Measurements from ENCODE around the gene RGS1. TPM values are rescaled to one million over a fixed set of nuclear protein-coding genes. Genes with fewer than 3 reads are reported as not detected.

RGS1 gene
- total RNA-seq, 1 experiment from 2014 or later = not detected

DNA sequence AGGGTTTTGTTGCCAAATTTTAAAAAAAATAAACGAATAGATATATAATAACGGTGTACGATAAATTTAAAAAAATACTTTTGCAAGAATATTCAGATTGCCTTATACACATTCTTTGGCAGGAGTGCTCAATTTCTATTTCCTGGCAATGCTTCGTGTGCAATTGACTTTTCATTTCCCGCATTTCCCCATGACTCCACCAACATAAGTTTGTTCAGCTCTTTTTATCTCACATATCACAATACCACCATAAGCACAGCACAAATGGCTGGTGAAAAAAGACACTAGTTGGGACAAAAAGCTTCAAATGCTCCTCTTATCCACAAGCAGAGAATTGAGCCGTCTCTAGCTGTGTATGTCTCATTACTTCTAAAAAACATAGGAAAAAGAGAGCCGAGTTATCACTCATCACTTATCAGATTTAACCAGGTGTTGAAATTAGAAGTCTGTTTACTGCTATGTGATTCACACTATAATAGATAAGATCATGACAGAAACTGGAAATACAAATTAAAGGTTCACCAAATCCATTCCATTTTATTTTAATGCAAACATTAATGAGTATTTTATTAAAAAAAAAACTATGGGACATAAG is 28.9 kb upstream of the RGS1 start:
- no peaks in the 10 kb centered on the region for H3K36me3 ChIP-seq (ENCODE audit: control insufficient read depth, insufficient read depth, low read length)
- no peak overlapping the region for H3K27ac ChIP-seq (ENCODE audit: low read length)
- intact Hi-C loops (cut with micrococcal nuclease; ENCODE audit: unreplicated experiment) (no loop called here), in situ Hi-C loops (cut with HindIII; ENCODE audit: low pct_unique_long_range_greater_than_20kb, low sequenced_read_pairs) (no loop called here)
- no peaks in the 10 kb centered on the region for H3K9me3 ChIP-seq (ENCODE audit: control insufficient read depth, insufficient read depth, low read depth, low read length)
- TF ChIP-seq, protein P1, sequence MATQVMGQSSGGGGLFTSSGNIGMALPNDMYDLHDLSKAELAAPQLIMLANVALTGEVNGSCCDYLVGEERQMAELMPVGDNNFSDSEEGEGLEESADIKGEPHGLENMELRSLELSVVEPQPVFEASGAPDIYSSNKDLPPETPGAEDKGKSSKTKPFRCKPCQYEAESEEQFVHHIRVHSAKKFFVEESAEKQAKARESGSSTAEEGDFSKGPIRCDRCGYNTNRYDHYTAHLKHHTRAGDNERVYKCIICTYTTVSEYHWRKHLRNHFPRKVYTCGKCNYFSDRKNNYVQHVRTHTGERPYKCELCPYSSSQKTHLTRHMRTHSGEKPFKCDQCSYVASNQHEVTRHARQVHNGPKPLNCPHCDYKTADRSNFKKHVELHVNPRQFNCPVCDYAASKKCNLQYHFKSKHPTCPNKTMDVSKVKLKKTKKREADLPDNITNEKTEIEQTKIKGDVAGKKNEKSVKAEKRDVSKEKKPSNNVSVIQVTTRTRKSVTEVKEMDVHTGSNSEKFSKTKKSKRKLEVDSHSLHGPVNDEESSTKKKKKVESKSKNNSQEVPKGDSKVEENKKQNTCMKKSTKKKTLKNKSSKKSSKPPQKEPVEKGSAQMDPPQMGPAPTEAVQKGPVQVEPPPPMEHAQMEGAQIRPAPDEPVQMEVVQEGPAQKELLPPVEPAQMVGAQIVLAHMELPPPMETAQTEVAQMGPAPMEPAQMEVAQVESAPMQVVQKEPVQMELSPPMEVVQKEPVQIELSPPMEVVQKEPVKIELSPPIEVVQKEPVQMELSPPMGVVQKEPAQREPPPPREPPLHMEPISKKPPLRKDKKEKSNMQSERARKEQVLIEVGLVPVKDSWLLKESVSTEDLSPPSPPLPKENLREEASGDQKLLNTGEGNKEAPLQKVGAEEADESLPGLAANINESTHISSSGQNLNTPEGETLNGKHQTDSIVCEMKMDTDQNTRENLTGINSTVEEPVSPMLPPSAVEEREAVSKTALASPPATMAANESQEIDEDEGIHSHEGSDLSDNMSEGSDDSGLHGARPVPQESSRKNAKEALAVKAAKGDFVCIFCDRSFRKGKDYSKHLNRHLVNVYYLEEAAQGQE (IDR thresholded peaks at IDR 0.05; ENCODE audit: insufficient read depth in 1 of 2, low read depth in 2 of 2, low read length in 1 of 2) = no peak
- ATAC-seq (no peak), DNase-seq (ENCODE audit: low read depth, low spot score) (no peak)
- POLR2A ChIA-PET = no interaction called here
- no peaks in the 10 kb centered on the region for H3K27me3 ChIP-seq (ENCODE audit: control insufficient read depth, insufficient read depth, low read length)
- no peak overlapping the region for H3K4me3 ChIP-seq (ENCODE audit: low read depth in 2 of 2, low read length in 2 of 2)
- CTCF ChIA-PET = no interaction called here
- no TSS peak for BruUV-seq (replicated peaks)
- peaks cover 4% of the 10 kb centered on the region; the same call in 1 of the 2 replicates for H3K4me1 ChIP-seq (ENCODE audit: control insufficient read depth, insufficient read depth, low read length)

DNA sequence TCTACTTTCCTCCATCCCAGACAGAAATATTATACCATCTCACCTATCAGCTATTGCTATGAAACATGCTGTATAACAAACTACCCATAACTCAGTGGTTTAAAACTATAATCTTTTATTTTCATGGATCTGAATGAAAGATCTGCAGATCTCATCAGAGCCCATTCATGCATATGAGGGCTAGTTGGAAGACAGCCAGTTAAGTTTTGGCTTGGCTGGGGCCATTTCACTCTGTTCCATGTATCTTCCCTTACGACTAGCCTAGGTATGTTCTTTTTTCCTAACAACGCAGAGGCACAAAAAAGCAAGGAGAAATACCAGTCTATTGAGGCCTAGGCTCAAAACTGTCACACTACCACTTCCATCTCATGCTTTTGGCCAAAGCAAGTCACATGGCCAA is 28.1 kb upstream of the RGS1 start:
- no TSS peak for BruUV-seq (replicated peaks)

More for the DNA sequence above, 28.1 kb upstream of the RGS1 start:
- ChIA-PET CTCF (no interaction called here), POLR2A (no interaction called here)
- in situ Hi-C loops (cut with HindIII; ENCODE audit: low pct_unique_long_range_greater_than_20kb, low sequenced_read_pairs) = no loop called here
- ATAC-seq = no peak
- Histone ChIP-seq H3K4me1 (ENCODE audit: control insufficient read depth, insufficient read depth, low read length) (peaks cover 4% of the 10 kb centered on the region; the same call in 1 of the 2 replicates), H3K27me3 (ENCODE audit: control insufficient read depth, insufficient read depth, low read length) (no peaks in the 10 kb centered on the region), H3K36me3 (ENCODE audit: control insufficient read depth, insufficient read depth, low read length) (no peaks in the 10 kb centered on the region), H3K9me3 (ENCODE audit: control insufficient read depth, insufficient read depth, low read depth, low read length) (no peaks in the 10 kb centered on the region), H3K4me3 (ENCODE audit: low read depth in 2 of 2, low read length in 2 of 2) (no peak overlapping the region), H3K27ac (ENCODE audit: low read length) (no peak overlapping the region)
- intact Hi-C loops (cut with micrococcal nuclease; ENCODE audit: unreplicated experiment) = no loop called here
- TF ChIP-seq SIN3A (IDR thresholded peaks at IDR 0.05; ENCODE audit: borderline replicate concordance, insufficient read depth, low read depth, low read length) (no peak), TCF7L2 (IDR thresholded peaks at IDR 0.05; ENCODE audit: low read depth, low read length) (no peak), POLR2AphosphoS5 (IDR thresholded peaks at IDR 0.05; ENCODE audit: low read depth, low read length) (no peak)
- TF ChIP-seq, protein P2, sequence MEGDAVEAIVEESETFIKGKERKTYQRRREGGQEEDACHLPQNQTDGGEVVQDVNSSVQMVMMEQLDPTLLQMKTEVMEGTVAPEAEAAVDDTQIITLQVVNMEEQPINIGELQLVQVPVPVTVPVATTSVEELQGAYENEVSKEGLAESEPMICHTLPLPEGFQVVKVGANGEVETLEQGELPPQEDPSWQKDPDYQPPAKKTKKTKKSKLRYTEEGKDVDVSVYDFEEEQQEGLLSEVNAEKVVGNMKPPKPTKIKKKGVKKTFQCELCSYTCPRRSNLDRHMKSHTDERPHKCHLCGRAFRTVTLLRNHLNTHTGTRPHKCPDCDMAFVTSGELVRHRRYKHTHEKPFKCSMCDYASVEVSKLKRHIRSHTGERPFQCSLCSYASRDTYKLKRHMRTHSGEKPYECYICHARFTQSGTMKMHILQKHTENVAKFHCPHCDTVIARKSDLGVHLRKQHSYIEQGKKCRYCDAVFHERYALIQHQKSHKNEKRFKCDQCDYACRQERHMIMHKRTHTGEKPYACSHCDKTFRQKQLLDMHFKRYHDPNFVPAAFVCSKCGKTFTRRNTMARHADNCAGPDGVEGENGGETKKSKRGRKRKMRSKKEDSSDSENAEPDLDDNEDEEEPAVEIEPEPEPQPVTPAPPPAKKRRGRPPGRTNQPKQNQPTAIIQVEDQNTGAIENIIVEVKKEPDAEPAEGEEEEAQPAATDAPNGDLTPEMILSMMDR (IDR thresholded peaks at IDR 0.05) = no peak
- TF ChIP-seq, protein P1 (IDR thresholded peaks at IDR 0.05; ENCODE audit: insufficient read depth in 1 of 2, low read depth in 2 of 2, low read length in 1 of 2) = no peak
- no peak for DNase-seq (ENCODE audit: low read depth, low spot score)

Measured in Panc1 (cell line).